GM19025 (cell line): ENCODE measurements around the gene ALAD.
"Not testable (repeated sequence)": the region's sequence is repeated elsewhere in the genome, so short reads cannot be mapped to it uniquely, and the experiment has no call there.

Experiments
- ATAC-seq: cut with Tn5 transposase; IDR thresholded peaks from one replicate; pipeline ENCODE4 v1.9.1; 2021; ENCODE audit warnings: mild to moderate bottlenecking, low read depth, moderate library complexity; ENCODE audit not compliant: unreplicated experiment

Gene ALAD

DNA sequence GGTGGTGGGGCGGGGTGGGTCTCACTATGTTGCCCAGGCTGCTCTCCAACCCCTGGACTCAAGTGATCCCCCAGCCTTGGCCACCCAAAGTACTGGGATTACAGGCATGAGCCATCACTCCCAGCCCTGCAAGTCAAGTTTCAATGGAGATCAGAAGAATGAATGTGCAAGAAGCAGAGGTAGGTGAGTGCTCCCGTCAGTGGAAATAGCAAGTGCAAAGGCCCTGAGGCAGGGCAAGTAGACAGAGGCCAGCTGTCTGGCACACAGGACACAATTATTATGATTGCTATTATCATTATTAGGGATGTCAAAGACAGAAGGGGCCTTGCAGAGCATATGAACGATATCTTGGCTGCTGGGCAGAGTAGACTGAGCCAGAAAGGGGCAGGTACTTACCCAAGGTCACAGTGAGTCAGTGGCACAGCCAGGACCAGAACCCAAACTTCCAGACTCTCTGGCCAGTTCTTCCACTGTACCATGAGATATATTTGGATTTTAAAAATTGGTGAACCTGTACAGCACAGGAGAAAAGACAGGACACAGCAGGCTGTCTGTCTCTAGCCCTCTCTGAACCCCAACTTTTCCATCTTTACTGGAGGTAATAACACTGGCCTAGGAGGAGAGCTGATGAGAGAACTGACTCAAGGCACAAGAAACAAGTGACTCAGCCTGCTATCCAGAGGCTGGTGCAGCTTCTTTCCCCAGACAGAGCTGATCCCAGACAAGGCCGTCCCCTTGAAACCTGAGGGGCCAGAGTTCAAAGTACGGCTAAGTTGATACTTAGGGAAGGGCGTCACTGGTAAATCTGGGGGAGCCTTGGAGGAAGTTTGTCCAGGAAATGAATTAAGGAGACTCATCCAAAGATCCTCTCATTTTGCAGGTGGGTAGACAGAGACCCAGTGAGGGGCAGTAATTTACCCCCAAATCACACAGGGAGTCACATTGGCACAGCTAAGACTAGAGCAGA, 25.7 kb downstream of the ALAD start:
- no peak for ATAC-seq

DNA sequence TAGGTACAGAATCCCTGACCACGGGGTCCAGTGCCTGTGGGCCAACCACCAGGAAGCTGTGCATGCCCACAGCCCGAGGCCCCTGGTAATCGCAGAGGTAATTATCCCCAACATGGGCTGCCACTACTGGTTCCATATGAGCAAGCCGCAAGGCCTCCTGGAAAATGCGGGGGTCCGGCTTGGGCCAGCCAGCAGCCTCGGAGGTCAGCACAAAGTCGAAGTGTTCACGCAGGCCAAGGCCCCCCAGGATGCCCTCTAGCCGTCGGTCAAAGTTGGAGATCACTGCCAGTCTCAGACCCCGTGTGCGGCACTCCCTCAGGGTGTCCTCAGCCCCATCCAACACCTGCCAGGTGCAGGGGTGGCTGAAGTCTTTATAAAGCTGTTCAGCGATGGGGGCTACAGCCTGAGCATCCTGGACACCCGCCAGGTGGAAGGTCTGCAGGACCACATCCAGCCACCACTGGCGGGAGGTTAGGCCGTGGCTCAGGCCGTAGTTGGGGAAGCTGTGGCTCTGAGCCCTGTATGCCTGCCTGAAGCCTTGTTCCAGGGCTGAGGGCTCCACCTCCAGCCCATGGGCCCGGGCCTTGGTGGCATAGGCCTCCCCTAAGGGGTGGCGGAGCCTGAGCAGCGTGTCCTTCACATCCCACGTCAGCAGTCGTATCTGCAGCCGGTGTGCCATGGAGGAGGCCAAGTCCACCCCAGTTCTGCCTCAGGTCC, 27.2 kb downstream of the ALAD start:
- ATAC-seq: no peak

DNA sequence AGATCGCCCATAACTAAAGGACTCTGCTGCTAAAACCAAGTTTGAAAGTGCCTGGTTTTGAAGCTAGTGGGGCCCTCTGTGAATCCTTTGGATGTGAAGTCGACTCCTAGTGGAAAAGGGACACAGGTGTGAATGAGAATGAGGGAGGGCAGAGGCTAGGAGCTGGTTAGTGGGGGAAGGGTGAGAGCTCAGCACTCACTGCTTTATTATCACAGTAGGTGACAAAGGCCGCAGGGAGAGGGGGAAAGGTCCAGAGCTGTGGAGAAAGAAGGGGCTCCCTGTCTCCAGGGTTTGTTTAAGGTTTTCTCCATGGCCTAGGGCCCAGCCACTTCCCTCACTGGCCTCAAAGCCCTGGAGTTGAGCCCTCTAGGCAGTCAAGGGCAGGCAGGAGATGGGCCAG, 27.8 kb downstream of the ALAD start:
- no peak for ATAC-seq

DNA sequence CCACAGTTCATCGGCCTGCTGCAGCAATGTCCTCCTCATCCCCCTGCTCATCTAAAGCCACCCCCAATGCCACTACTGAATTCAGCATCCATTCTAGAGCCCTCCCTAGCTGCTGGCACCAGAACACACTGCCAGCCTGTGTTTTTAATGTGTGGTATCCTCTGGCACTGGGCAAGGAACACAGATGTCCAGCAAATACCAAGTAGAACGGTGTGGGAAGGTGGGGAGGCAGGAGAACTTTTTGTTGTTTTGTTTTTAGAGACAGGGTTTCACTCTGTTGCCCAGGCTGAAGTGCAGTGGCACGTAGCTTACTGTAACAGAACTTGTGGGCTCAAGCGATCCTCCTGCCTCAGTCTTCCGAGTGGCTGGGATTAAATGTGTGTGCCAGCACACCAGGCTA, 29.0 kb downstream of the ALAD start:
- no peak for ATAC-seq

DNA sequence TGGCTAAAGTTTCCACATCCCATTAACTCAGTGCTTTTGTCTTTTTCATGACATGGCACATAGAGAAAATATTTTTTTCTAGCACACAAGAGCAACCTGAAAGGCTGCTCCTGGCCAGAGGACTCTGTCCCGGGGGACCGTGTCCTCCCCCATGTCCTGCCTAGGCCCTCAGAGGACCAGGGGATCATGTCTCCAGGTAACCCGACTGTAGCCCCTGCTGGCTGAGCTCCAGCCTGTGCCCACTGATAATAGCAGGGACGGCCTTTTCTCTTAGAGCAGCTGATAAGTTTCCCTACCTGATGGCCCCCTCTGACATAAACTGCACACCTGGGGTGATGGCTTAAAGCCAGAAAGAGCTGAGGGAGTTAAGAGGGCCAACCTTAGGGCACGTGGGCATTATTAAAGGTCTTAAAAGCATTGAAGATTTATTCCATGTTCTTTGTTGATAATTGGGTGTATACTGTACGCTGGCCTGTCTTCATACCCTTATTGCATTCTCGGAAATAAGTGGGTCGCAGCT, 30.2 kb downstream of the ALAD start:
- no peak for ATAC-seq

DNA sequence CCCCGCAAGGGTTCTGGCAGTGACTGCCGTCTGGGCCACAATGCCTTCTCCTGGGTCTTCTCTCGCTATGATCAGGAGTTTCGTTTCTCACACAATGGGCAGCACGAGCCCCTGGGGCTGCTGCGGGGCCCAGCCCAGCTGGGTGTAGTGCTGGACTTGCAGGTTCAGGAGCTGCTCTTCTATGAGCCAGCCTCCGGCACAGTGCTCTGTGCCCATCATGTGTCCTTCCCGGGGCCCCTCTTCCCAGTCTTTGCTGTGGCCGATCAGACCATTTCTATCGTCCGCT, 31.3 kb downstream of the ALAD start:
- ATAC-seq: no peak

DNA sequence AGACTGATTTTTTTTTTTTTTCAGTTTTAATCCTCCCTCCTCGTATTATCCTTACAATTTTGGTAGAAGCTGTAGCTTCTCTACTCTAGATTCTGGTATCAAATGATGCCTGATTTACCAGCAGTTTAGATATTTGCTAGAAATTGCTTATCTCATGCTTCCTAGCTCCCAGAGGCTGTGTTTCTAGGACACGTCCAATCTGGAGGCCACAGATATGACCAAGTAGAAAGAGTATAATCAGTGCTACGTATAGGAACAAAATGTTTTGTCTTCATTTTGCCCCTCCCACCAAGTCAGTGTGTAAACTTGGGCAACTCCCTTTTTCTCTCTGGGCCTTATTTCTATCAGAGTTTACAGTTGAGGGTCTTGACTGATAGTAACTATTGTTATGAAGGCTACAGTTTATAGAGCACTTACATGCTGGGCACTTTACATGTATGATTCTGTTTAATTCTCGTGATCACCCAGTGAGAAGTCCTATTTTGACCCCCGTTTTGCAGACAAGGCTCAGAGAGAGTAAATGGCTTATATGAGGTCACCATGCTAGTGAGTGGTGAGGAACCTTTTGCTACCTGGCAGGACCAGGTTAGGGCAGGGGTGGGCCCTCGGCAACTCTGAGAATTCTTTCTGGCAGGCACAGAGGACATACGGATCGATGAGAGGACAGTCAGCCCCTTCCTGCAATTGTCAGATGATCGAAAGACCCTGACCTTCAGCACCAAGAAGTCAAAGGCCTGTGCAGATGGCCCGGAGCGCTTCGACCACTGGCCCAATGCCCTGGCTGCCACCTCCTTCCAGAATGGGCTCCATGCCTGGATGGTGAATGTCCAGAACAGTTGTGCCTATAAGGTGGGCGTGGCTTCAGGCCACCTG, 31.9 kb downstream of the ALAD start:
- ATAC-seq: no peak

DNA sequence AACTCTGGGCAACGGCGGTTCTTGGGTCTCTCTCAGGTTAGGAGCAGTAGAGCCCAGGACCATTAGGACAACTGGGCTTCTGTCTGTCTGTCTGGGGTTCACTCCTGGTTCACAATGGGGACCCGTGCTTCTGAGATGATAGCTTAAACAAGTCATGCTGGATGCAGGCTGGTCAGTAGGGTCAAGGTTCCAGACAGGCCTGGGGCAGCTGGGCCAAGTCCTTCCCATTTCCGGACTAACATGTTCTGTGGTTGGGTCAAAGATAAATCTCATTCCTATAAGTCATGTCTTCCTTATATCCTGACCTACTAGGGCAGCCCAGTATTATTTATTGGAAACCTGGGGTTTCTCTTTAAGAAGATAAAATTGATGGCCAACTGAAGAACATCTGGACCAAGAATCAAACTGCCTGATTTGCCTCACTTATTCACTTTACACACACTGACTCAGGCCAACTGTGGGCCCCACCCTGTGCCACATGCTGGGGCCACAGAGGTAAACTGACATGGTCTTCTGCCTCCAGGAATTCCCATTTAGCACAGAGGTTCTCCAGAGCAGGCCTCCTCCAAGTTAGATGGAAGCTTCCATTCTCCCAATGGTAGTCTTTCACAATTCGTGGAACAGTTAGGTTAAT, 32.6 kb downstream of the ALAD start:
- ATAC-seq: no peak

DNA sequence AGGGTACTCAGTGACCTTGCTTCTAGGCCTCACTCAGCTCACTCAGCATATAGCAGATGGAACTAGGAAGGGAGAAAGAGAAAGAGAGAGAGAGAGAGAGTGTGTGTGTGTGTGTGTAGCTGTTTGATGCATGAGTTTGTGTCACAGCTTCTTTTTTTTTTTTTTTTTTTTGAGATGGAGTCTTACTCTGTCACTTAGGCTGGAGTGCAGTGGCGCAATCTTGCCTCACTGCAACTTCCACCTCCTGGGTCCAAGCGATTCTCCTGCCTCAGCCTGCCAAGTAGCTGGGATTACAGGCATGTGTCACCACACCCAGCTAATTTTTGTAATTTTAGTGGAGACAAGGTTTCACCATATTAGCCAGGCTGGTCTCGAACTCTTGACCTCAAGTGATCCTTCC, 35.4 kb downstream of the ALAD start:
- not testable (repeated sequence) for ATAC-seq

DNA sequence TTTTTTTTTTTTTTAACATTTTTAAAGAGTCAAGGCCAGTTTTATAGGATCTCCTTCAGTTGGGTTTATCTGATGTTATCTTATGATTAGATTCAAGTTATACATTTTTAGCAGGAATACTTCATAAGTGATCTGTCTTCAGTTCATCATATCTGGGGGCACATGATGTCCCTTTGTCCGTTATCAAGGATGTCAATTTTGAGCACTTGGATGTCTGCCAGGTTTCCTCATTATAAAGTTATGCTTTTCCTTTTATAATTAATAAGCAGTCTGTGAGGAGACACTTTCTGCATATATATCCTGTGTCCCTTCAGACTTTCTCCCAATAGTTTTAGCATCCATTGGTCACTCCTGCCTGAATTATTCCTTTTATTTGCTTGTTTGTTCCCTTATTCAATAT, 36.1 kb downstream of the ALAD start:
- no peak for ATAC-seq

DNA sequence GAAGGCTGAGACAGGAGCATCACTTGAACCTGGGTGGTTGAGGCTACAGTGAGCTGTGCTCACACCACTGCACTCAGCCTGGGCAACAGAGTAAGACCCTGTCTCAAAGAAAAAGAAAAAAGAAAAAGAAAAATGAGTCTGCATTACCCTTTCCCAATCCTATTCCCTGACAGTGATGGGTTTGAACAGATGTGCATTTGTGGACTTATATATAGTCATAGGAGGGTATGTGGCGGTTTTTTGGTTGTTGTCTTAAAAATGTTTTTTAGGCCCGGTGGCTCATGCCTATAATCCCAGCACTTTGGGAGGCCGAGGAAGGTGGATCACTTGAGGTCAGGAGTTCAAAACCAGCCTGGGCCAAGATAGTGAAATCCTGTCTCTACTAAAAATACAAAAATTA, 37.7 kb downstream of the ALAD start:
- no peak for ATAC-seq

DNA sequence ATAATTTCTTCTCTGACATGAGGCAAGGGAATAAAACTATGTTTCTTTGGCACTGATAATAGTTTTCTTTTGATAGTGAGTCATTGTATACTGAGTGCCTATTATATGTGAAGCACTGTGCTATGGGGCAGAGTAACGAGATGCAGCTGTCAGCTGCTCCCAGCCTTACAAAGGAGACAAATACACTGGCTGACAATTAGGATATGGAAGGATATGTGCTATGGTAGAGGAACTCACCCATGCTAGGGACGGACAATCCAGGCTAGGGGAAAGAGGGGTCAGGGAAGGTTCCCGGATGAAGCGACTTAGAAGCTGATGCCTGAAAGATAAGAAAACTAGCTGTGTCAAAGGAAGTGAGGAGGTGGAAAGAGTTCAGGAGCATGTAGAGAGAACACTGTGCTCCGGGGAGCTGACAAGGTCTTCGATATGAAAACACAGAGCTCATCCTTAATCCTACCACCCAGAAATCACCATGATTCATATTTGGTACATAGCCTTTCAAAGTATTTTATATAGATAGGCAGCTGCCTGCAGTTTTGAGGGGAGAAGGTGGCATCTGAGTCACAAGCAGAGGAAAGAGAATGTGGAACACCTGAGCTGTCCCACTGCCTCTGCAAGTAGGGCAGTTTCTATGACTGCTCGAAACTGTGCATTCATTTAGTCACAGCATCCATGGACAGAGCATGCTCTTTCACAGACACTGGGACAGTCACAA, 39.6 kb downstream of the ALAD start:
- no peak for ATAC-seq

DNA sequence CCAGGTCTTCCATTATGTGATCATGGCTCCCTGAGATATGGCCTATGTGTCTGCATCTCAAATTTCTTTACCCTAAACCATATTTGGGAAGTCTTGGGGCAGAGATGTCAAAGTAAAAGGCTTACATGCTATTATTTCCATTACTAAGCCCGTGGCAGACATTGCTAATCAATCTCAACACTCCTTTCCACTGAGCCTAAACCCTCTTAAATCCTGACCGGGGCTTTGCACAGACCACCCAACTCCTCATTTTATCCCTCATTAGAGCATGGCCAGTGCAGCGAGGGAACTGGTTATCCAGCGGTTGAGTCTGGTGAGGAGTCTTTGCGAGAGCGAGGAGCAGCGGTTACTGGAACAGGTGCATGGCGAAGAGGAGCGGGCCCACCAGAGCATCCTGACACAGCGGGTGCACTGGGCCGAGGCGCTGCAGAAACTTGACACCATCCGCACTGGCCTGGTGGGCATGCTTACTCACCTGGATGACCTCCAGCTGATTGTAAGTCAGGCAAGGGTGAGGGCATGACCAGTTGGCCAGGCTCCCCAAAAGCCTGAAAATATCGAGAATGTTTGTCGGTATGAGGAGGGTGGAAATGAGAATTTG, 40.7 kb downstream of the ALAD start:
- no peak for ATAC-seq

DNA sequence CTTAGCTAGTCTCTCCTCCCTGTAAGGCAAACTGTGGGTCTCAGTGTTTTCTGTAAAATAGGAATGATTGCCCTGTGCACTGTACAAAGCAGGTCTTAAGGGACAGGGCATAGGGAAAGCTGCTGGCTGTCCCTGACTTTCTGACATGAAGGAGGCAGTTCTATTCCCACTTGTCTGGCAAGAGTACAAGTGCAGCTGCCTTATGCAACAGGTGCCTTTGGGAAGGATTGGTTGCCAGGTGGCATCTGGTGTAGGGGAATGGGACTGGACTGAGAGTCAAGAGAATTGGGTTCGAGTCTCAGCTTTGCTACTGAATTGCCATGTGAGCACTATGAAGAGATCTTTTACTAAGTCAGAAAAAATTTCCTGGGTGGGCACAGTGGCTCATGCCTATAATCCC, 41.7 kb downstream of the ALAD start:
- ATAC-seq: no peak

DNA sequence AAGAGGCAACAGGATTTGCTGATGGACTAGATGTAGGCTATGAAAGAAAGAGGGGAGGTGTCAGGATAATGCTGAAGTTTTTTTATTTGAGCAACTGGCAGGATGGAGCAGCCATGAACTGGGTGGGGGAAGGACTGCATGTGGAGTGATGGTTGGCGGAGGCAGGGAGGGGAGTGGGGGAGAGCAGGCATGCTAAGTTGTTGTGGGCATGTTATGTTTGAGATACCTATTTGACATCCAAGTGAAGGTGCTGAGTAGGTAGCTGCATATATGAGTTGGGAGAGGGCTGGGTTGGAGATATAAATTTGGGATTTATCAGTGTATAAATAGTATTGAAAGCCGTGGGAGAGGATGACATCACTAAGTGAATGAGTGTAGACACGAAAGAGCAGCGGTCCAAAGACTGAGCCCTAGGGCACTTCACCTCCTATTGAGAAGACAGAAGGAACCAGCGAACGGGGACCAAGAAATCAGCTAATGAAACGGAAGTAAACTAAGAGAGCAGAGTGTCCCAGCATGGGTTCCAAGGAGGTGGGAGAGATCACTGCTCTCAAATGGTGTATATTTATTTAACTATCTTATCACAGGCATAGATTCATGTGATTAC, 44.3 kb downstream of the ALAD start:
- no peak for ATAC-seq

DNA sequence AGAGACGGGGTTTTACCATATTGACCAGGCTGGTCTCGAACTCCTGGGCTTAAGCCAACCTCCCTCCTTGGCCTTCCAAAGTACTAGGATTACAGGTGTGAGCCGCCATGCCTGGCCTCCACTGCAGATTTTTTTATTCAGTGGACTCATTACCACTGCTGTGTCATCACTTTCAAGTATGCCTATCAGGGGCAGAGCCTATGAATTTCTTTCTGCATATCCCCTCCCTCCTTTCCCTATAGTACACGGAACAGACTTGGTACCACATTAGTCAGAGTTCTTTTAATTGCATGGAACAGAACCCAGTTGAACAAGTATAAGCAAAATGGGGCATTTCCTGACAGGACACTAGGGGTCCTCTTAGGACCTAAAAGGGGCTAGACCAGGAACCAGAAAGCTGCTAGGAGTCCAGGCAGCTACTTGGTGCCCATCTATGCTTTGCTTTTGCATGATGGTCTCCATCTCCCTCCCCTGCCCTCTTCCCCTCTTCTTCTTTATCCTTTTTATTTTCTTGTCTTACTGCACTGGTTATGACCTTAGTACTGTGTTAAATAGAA, 46.0 kb downstream of the ALAD start:
- no peak for ATAC-seq

DNA sequence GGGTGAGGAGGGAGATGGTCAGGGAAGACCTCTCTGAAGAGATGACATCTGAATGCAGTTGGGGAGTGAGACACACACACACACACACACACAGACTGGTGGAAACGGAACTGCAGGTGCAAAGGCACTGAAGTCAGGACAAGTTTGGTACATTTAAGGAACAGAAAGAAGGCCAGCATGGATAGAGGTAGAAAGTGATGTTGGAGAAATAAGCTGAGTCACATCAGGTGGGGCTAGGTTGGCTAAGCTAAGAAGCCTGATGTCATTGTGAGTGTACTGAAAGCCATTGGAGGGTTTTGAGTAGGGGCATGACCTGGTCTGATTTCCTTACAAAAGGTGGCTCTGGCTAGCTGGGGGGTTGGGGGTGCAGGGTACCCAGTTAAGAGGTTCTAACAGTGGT, 48.7 kb downstream of the ALAD start:
- no peak for ATAC-seq

DNA sequence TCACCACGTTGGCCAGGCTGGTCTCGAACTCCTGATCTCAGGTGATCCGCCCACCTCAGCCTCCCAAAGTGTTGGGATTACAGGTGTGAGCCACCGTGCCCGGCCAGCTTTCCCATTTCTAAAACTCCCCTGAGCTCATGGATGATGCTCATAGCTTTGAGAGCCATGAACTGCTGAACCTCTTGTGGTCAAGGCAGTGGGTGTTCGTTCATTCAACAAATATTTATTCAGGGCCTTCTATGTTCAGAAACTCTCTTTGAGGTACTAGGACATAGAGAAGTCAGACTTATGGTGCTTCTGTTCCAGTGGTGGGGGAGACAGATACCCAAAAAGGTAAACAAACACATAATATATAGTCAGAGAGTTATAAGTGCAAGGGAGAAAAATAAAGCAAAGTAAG, 49.1 kb downstream of the ALAD start:
- ATAC-seq: no peak

DNA sequence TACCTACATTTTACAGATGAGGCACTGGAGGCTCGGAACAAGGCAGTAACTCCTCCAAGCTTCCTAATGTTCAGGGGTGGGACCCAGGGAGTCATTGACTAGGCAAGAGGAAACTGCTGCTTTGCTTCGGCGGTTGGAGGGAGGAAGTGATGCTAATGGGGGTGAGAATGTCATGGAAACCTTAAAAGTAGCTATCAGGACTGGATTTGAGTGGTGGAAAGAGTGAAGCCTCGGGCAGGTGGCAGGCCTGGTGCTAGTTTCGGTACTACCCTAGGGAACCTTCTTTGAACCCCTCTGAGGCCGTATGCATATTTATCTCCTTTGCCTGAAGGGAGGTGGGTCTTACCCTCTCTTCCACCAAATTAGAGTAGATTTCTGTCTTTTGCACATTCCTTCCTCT, 50.1 kb downstream of the ALAD start:
- ATAC-seq: no peak
